Measurements from ENCODE around the gene ACBD7. TPM values are rescaled to one million over a fixed set of nuclear protein-coding genes. Genes with fewer than 3 reads are reported as not detected.

ACBD7 gene
- total RNA-seq, 2 experiments from 2014 or later = 0.19 to 0.47 TPM

DNA sequence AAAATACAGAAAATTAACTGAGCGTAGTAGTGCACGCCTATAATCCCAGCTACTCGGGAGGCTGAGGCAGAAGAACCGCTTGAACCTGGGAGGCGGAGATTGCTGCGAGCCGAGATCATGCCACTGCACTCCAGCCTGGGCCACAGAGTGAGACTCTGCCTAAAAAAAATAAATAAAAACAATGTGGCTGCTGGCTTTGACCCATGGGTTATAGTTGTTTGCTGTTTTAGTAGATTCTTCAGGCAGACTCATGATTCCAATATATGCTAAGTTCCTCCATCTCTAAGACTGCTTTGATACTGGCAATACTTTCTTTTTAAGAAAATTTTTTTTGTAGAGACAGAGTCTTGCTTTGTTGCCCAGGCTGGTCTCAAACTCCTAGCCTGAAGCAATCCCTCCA lies 36.5 kb downstream of the ACBD7 start:
- Mint-ChIP-seq H3K36me3 (ENCODE audit: low read depth) (no peaks in the 10 kb centered on the region), H3K4me3 (no peak overlapping the region), H3K4me1 (ENCODE audit: low read depth) (no peaks in the 10 kb centered on the region), H3K27me3 (no peaks in the 10 kb centered on the region), H3K9me3 (no peaks in the 10 kb centered on the region), H3K27ac (no peak overlapping the region)
- Histone ChIP-seq H3K27ac (ENCODE audit: low read depth in 1 of 2, low read length in 2 of 2) (no peak overlapping the region), H3K36me3 (ENCODE audit: insufficient read depth, low read length) (no peaks in the 10 kb centered on the region), H3K4me1 (ENCODE audit: insufficient read depth, low read length) (no peaks in the 10 kb centered on the region), H3K27me3 (ENCODE audit: control insufficient read depth in 1 of 2, insufficient read depth in 2 of 2, low read length in 2 of 2) (no peaks in the 10 kb centered on the region), H3K9me3 (ENCODE audit: control insufficient read depth in 1 of 2, insufficient read depth in 1 of 2, low read length in 2 of 2) (no peaks in the 10 kb centered on the region), H3K4me3 (ENCODE audit: low read length) (no peak overlapping the region)
- ATAC-seq (ENCODE audit: poor library complexity) = no peak
- ChIA-PET CTCF (no interaction called here), POLR2A (no interaction called here)
- intact Hi-C loops (cut with DNase I, micrococcal nuclease) = no loop called here
- TF ChIP-seq, protein P1, sequence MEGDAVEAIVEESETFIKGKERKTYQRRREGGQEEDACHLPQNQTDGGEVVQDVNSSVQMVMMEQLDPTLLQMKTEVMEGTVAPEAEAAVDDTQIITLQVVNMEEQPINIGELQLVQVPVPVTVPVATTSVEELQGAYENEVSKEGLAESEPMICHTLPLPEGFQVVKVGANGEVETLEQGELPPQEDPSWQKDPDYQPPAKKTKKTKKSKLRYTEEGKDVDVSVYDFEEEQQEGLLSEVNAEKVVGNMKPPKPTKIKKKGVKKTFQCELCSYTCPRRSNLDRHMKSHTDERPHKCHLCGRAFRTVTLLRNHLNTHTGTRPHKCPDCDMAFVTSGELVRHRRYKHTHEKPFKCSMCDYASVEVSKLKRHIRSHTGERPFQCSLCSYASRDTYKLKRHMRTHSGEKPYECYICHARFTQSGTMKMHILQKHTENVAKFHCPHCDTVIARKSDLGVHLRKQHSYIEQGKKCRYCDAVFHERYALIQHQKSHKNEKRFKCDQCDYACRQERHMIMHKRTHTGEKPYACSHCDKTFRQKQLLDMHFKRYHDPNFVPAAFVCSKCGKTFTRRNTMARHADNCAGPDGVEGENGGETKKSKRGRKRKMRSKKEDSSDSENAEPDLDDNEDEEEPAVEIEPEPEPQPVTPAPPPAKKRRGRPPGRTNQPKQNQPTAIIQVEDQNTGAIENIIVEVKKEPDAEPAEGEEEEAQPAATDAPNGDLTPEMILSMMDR (IDR thresholded peaks at IDR 0.05) = no peak
- DNase-seq = no peak

DNA sequence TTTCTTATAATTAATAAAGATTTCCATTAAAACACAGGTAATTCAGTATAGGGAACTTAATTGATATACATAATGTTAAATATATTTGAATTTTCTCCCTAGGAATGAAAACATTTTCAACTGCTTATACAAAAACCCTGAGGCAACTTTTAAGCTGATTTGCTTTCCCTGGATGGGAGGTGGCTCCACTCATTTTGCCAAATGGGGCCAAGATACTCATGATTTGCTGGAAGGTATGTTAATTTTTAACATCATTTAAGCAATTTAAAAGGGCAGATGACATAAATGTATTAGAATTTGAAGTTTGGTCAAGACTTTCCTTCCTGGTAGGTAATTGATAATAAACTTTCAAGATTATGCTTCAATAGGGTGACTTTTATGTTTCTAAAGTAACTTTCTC lies 39.0 kb downstream of the ACBD7 start:
- Mint-ChIP-seq H3K27ac (no peak overlapping the region), H3K36me3 (ENCODE audit: low read depth) (no peaks in the 10 kb centered on the region), H3K9me3 (no peaks in the 10 kb centered on the region), H3K27me3 (no peaks in the 10 kb centered on the region), H3K4me1 (ENCODE audit: low read depth) (no peaks in the 10 kb centered on the region), H3K4me3 (no peak overlapping the region)
- DNase-seq = no peak
- no peaks in the 10 kb centered on the region for H3K4me1 ChIP-seq (ENCODE audit: insufficient read depth, low read length)
- ChIA-PET CTCF (interaction anchor here (0.7 to 0.9 kb wide), 2 partner anchors 24 to 77 kb away, joined by 4 to 5 read pairs; no protein-coding TSS in a partner anchor), POLR2A (no interaction called here)
- TF ChIP-seq, protein P1 (IDR thresholded peaks at IDR 0.05) = no peak
- no peaks in the 10 kb centered on the region for H3K9me3 ChIP-seq (ENCODE audit: control insufficient read depth in 1 of 2, insufficient read depth in 1 of 2, low read length in 2 of 2)
- no peaks in the 10 kb centered on the region for H3K36me3 ChIP-seq (ENCODE audit: insufficient read depth, low read length)
- intact Hi-C loops (cut with DNase I, micrococcal nuclease) = no loop called here
- no peak overlapping the region for H3K4me3 ChIP-seq (ENCODE audit: low read length)
- H3K27me3 ChIP-seq (ENCODE audit: control insufficient read depth in 1 of 2, insufficient read depth in 2 of 2, low read length in 2 of 2) = no peaks in the 10 kb centered on the region
- no peak overlapping the region for H3K27ac ChIP-seq (ENCODE audit: low read depth in 1 of 2, low read length in 2 of 2)
- no peak for ATAC-seq (ENCODE audit: poor library complexity)

DNA sequence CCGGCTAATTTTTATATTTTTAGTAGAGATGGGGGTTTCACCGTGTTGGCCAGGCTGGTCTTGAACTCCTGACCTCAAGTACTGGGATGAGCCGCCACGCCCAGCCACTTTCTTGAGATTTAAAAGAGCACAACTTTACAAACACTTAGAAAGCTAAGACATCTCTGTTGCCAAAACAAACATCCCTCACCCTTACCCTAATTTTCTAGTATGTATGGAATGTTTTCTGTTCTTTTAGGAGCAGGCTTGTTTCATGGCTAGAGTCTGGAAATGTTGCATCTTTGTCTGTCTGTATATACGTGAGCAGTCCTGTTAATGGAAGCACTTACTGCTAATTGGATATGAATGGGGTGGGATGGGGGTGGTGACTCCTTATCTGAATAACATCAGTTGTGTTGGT lies 42.0 kb downstream of the ACBD7 start:
- Mint-ChIP-seq H3K27me3 (no peaks in the 10 kb centered on the region), H3K4me3 (no peak overlapping the region), H3K9me3 (no peaks in the 10 kb centered on the region), H3K36me3 (ENCODE audit: low read depth) (no peaks in the 10 kb centered on the region), H3K4me1 (ENCODE audit: low read depth) (peaks cover 5% of the 10 kb centered on the region), H3K27ac (no peak overlapping the region)
- CTCF ChIA-PET = no interaction called here
- TF ChIP-seq, protein P1 (IDR thresholded peaks at IDR 0.05) = no peak
- intact Hi-C loops (cut with DNase I, micrococcal nuclease) = no loop called here
- Histone ChIP-seq H3K4me1 (ENCODE audit: insufficient read depth, low read length) (no peaks in the 10 kb centered on the region), H3K27ac (ENCODE audit: low read depth in 1 of 2, low read length in 2 of 2) (no peak overlapping the region), H3K4me3 (ENCODE audit: low read length) (no peak overlapping the region), H3K27me3 (ENCODE audit: control insufficient read depth in 1 of 2, insufficient read depth in 2 of 2, low read length in 2 of 2) (no peaks in the 10 kb centered on the region), H3K9me3 (ENCODE audit: control insufficient read depth in 1 of 2, insufficient read depth in 1 of 2, low read length in 2 of 2) (no peaks in the 10 kb centered on the region), H3K36me3 (ENCODE audit: insufficient read depth, low read length) (no peaks in the 10 kb centered on the region)
- ATAC-seq (ENCODE audit: poor library complexity) = no peak
- DNase-seq = no peak
- POLR2A ChIA-PET = no interaction called here
